GM12865 (cell line): ENCODE data around the gene CUL5.
"Not testable (repeated sequence)": the region's sequence is repeated elsewhere in the genome, so short reads cannot be mapped to it uniquely, and the experiment has no call there.

Experiments
- DNase-seq: peaks from one replicate; pipeline ENCODE4 v3.0.0; 2010; ENCODE audit warnings: low read depth
- H3K4me3 ChIP-seq: 2 replicates; pipeline ENCODE4 v1.5.1; 2011; ENCODE audit warnings: mild to moderate bottlenecking, low read depth, low read length, control low read depth
- TF ChIP-seq, protein P1 (sequence below): IDR thresholded peaks from 2 replicates; pipeline ENCODE4 v1.5.1; 2011; ENCODE audit warnings: low read length, control low read depth, low read depth, inconsistent platforms; ENCODE audit not compliant: insufficient read depth; ENCODE audit errors: missing control alignments

Gene CUL5

DNA sequence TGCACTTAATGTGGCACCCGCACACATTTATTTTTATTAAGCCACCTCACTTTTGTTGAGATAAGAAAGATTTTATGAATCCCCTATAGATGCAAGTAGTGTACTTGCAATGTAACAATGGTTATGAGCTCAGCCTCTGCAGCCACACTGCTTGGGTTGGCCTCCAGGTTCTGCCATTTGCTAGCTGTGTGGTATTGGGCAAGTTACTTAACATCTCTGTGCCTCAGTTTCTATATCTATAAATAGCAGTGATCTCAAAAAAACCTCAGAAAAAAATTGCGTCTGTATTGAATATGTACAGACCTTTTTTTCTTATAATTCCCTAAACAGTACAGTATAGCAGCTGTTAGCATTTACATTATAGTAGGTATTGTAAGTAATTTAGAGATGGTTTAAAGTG, 10.0 kb downstream of the CUL5 start:
- DNase-seq, result no peak
- no peak overlapping the region for H3K4me3 ChIP-seq
- TF ChIP-seq, protein P1, sequence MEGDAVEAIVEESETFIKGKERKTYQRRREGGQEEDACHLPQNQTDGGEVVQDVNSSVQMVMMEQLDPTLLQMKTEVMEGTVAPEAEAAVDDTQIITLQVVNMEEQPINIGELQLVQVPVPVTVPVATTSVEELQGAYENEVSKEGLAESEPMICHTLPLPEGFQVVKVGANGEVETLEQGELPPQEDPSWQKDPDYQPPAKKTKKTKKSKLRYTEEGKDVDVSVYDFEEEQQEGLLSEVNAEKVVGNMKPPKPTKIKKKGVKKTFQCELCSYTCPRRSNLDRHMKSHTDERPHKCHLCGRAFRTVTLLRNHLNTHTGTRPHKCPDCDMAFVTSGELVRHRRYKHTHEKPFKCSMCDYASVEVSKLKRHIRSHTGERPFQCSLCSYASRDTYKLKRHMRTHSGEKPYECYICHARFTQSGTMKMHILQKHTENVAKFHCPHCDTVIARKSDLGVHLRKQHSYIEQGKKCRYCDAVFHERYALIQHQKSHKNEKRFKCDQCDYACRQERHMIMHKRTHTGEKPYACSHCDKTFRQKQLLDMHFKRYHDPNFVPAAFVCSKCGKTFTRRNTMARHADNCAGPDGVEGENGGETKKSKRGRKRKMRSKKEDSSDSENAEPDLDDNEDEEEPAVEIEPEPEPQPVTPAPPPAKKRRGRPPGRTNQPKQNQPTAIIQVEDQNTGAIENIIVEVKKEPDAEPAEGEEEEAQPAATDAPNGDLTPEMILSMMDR, result no peak

DNA sequence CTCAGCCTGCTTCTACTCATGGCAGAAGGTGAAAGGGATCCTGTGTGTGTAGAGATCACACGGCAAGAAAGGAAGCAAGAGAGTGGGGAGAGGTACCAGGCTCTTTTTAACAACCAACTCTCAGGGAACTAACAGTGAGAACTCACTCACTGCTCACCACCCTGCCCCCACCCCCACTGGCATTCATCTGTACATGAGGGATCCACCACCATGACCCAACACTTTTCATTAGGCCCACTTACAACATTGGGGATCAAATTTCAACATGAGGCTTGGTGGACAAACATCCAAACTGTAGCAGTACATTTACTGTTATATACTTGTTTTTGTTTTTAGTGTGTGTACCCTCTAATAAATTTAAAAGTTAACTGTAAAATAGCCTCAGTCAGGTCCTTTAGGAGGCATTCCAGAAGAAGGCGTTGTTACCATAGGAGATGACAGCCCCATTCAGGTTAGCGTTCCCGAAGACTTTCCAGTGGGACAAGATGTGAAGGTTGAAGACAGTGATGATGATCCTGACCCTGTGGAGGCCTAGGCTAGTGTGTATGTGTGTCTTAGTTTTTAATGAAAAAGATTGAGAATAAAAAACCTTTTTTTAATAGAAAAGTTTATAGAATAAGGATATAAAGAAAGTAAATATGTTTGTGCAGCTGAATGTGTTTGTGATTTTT, 11.3 kb downstream of the CUL5 start:
- DNase-seq, result no peak
- no peak overlapping the region for H3K4me3 ChIP-seq
- TF ChIP-seq, protein P1, result no peak

DNA sequence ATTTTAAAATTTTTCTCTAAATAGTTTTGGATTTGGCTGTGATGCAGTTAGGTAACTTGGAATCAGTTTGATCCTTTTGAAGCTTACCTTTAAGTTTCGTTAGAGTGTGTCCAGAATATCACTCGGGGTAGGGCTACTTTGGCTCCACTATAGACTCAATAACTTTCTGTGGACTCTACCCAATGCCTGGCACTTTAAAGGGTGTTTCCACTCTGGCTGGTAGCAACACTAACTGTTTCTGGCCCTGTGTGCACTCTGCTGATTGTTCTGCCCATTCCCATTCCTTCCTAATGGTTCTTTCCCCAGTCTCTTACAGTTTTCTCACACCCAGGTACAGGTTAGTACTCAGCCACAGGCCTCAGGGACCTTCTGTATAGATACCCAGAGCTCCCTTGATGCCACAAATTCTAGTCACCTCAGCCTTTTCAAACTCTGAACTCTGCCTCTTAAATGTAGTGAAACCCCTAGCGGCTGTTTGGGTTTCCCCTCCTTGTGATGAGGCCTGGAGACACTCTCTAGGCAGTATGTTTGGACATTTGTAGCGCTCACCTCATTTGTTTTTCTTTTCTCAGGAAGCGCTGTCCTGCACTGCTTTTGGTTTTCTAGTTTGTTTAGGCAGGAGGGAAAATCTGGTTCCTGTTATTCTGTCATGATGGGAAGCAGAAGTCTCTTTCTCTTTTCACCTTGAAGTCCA, 16.8 kb downstream of the CUL5 start:
- H3K4me3 ChIP-seq, result no peak overlapping the region
- TF ChIP-seq, protein P1, result peak; percentile 33
- peak; percentile 78 for DNase-seq

DNA sequence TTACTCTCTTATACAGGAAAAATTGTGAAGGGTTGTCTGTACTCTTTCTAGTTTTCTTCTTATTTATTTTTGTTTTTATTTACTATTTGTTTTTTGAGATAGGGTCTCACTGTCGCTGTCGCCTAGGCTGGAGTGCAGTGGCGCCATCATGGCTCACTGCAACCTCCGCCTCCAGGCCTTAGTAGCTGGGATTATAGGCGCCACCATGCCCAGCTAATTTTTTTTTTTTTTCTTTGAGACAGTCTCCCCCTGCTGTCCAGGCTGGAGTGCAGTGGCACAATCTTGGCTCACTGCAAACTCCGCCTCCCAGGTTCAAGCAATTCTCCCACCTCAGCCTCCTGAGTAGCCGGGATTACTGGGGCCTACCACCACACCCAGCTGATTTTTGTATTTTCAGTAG, 18.4 kb downstream of the CUL5 start:
- no peak overlapping the region for H3K4me3 ChIP-seq
- DNase-seq, result no peak
- TF ChIP-seq, protein P1, result no peak

DNA sequence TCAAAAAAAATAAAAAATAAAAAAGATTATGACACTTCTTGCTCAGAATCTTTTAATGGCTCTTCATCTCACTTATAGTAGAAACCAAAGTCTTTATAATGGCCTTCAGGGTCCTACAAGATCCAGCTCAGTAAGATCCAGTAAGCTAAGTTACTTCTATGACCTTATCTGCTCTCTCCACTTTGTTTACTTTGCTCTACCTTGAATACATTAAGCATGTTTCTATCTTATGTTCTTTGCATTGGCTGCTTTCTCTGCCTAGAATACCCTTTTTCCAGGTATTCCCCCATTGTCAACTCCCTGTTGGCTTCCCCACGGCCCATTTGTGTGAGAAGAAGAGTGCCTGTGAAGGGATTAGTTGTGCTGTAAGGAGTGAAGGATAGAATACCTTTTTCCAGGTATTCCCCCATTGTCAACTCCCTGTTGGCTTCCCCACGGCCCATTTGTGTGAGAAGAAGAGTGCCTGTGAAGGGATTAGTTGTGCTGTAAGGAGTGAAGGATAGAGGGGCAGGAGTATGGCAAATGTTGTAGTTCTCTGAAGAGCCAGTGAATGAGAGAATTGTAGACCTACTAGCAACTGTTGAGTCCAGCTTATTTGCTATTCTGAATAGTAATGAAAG, 20.2 kb downstream of the CUL5 start:
- not testable (repeated sequence) for H3K4me3 ChIP-seq, DNase-seq

DNA sequence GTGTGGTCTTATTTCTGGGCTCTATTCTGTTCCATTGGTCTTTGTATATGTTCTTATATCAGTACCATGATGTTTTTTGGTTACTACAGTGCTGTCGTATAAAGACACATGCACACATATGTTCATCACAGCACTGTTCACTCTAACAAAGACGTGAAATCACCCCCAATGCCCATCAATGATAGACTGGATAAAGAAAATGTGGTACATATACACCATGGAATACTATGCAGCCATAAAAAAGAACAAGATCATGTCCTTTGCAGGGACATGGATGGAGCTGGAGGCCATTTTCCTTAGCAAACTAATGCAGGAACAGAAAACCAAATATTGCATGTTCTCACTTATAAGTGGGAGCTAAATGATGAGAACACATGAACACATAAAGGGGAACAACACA, 22.9 kb downstream of the CUL5 start:
- not testable (repeated sequence) for DNase-seq, H3K4me3 ChIP-seq

DNA sequence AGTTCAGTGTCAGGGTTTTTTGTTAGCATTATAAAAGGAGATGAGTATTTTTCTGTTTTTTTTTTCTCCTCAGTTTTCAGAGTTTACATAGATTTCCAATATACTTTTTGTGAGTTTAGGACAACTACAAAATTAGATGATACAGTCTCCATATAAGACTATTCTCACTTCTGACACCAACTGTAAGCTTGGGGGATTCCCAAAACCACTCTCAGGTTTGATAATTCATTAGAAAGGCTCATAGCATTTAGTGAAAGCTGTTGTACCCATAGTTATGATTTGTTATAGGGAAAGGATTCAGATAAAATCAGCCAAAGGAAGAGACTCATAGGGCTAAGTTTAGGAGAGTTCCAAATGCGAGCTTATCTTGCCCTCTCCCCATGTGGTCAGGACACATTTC, 24.1 kb downstream of the CUL5 start:
- TF ChIP-seq, protein P1, result no peak
- no peak overlapping the region for H3K4me3 ChIP-seq
- no peak for DNase-seq

DNA sequence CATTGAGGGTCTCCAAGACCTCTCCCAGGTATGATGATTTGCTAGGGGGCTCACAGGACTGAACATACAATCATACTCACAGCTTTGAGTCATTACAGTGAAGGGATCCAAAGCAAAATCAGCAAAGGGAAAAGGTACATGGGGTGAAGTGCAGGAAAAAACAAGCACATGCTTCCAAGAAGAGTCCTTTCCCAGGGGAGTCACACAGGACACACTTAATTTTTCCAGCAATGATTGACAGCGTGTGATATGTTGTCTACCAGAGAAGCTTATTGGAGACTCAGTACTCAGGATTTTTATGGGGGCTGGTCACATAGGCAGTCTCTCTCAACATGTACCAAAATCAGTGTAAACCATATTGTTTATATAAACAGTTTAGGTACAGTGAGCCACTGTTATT, 25.3 kb downstream of the CUL5 start:
- TF ChIP-seq, protein P1, result no peak
- no peak overlapping the region for H3K4me3 ChIP-seq
- DNase-seq, result no peak
